Heart left ventricle (tissue), 13 donors: Measurements from ENCODE around the gene BANF1.

Experiments used
- CTCF ChIP-seq, 12 donors: fragments of 200-600 bp; sonication (generic) in 4 of 12; IDR thresholded peaks; one replicate each; pipeline versions ENCODE4 v1.5.0 to v1.8.0; 2018 to 2022; ENCODE audit warnings: antibody characterized with exemption in 12 of 12, mild to moderate bottlenecking in 5 of 12
- POLR2A ChIP-seq, 2 donors: fragments of 450-650 bp; IDR thresholded peaks; one replicate each; pipeline ENCODE4 v1.6.1; 2017; ENCODE audit warnings: antibody characterized with exemption in 2 of 2, mild to moderate bottlenecking in 2 of 2, moderate library complexity in 2 of 2
- donor health status: ischemic (EF 13 %, LVEDD 7.1; RV severe dilation, severe dysfunction).
- donor health status: DM: no; HTN: yes; CAD: no.
- donor health status: DM: no; HTN: no; CAD: no.
- donor health status: ischemic (EF 25% LVEDD 6.9; RV normal size, moderate dysfunction).
- donor health status: ischemic (EF 25% LVEDD 5.7; RV mildly dilated, moderate dysfunction).
- donor health status: ischemic (EF 35%, LVEDD 5.7; RV mildly dilated, moderate dysfunction).
- donor health status: nonischemic (EF 11% LVEDD 7.7; RV severe dilation, severe dysfunction).
- donor health status: DM: yes; HTN: yes; CAD: no.
- donor health status: PGD.
- donor health status: ischemic (EF 29% LVEDD 5.4; RV normal size, mild dysfunction).
- donor health status: nonischemic (EF 23%, LVEDD 6.1; RV moderate dilation, normal function).

- TF ChIP-seq CTCF (IDR thresholded peaks at IDR 0.05) (no peak), POLR2A (IDR thresholded peaks at IDR 0.05) (no peak)
Observed at GRCh38 chr11:65953471-65953870, 48.8 kb upstream of the BANF1 start.
